ENCODE measurements around the gene PADI3. TPM values are rescaled to one million over a fixed set of nuclear protein-coding genes. Genes with fewer than 3 reads are reported as not detected.
"Not testable (repeated sequence)": the region's sequence is repeated elsewhere in the genome, so short reads cannot be mapped to it uniquely, and the experiment has no call there.

The PADI3 gene
- total RNA-seq, 1 donor from 2014 or later = not detected

DNA sequence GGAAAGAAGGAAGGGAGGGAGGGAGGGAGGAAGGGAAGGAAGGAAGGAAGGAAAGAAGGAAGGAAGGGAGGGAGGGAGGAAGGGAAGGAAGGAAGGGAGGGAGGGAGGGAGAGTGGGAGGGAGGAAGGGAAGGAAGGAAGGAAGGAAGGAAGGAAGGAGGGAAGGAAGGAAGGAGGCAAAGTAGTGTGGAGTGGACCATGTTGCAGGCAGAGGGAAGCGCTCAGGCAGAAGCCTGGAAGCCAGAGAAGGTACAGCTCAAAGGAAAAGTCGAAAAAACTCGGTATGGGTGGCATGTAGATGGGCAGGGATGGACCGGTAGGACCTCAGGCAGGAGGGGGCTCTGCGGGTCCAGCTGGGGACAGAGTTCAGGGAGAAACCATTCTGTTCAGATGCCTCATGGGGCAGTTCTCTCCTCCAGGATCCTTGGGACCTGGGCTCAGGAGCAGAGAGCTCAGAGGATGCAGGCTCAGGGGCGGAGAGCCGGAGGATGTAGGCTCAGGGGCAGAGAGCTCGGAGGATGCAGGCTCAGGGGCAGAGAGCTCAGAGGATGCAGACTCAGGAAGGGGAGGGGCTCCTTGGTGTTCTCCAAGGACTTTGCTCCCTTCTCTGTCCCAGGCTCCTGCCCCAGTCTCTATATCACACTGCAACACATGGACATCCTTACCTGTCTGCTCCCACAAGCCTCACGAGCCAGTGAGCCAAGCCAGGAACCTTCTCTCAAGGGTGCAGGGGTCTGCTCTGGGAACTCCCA, 13.6 kb upstream of the PADI3 start:
- Mint-ChIP-seq H3K4me3 (ENCODE audit: unreplicated experiment) (no peak overlapping the region), H3K27me3 (ENCODE audit: unreplicated experiment) (peaks cover 4% of the 10 kb centered on the region), H3K27ac (ENCODE audit: unreplicated experiment) (no peak overlapping the region), H3K36me3 (ENCODE audit: low read depth, unreplicated experiment) (no peaks in the 10 kb centered on the region), H3K9me3 (ENCODE audit: unreplicated experiment) (no peaks in the 10 kb centered on the region), H3K4me1 (ENCODE audit: unreplicated experiment) (no peaks in the 10 kb centered on the region)
- TF ChIP-seq, protein P1, sequence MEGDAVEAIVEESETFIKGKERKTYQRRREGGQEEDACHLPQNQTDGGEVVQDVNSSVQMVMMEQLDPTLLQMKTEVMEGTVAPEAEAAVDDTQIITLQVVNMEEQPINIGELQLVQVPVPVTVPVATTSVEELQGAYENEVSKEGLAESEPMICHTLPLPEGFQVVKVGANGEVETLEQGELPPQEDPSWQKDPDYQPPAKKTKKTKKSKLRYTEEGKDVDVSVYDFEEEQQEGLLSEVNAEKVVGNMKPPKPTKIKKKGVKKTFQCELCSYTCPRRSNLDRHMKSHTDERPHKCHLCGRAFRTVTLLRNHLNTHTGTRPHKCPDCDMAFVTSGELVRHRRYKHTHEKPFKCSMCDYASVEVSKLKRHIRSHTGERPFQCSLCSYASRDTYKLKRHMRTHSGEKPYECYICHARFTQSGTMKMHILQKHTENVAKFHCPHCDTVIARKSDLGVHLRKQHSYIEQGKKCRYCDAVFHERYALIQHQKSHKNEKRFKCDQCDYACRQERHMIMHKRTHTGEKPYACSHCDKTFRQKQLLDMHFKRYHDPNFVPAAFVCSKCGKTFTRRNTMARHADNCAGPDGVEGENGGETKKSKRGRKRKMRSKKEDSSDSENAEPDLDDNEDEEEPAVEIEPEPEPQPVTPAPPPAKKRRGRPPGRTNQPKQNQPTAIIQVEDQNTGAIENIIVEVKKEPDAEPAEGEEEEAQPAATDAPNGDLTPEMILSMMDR (IDR thresholded peaks at IDR 0.05; ENCODE audit: unreplicated experiment) = no peak
- DNase-seq (ENCODE audit: low spot score) = no peak

DNA sequence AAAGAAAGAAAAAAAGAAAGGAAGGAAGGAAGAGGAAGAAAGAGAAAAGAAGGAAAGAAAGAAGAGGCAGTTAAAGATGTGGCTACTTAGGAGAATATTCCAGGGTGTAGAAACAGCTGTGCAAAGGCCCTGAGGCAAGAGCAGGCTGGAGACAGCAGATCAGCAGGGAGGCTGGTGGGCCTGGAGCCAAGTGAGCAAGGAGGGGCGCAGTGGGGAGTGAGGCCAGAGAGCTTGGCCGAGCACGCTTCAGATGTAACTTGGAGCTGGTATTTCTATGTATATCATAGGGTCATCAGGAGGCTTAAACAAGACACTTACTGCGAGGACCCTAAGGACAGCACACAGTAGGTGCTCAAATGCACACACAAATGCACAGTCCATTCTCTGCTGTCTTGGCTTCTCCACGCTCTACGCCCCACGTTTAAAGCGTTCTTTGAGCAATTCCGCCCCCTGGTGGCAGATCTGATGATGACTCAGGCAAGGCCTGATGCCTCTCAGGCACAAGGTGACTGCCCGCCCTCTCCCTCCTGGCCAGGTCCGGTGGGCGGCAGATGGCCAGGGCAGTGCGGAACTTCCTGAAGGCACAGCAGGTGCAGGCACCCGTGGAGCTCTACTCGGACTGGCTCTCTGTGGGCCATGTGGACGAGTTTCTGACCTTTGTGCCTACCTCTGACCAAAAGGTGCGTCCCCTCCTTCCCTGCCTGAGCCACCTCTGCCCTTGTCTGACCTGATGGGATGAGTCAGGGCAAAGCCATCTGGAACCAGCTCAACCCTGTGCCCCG, 11.9 kb upstream of the PADI3 start:
- TF ChIP-seq, protein P1 (IDR thresholded peaks at IDR 0.05; ENCODE audit: unreplicated experiment) = peak; percentile 92
- H3K27me3 Mint-ChIP-seq (ENCODE audit: unreplicated experiment) = peaks cover 7% of the 10 kb centered on the region
- H3K4me3 Mint-ChIP-seq (ENCODE audit: unreplicated experiment) = no peak overlapping the region
- H3K36me3 Mint-ChIP-seq (ENCODE audit: low read depth, unreplicated experiment) = no peaks in the 10 kb centered on the region
- no peaks in the 10 kb centered on the region for H3K9me3 Mint-ChIP-seq (ENCODE audit: unreplicated experiment)
- H3K27ac Mint-ChIP-seq (ENCODE audit: unreplicated experiment) = no peak overlapping the region
- no peaks in the 10 kb centered on the region for H3K4me1 Mint-ChIP-seq (ENCODE audit: unreplicated experiment)
- DNase-seq (ENCODE audit: low spot score) = peak; percentile 94

DNA sequence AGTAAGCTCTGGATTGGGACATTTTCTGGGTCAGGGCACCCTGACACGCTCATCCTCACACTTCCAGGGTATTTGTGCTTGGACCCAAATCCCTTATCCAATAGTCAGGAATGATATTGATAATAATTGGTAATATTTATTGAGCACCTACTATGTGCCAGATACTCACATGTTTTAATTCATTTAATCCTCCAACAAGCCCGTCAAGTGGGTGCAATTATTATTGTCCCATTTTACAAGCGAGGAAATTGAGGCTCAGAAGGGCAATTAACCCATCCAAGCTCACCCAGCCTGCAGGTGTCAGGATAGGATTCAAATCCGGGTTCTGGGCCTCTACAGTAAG, 11.4 kb upstream of the PADI3 start:
- no peak overlapping the region for H3K27ac Mint-ChIP-seq (ENCODE audit: unreplicated experiment)
- peaks cover 7% of the 10 kb centered on the region for H3K27me3 Mint-ChIP-seq (ENCODE audit: unreplicated experiment)
- no peak for DNase-seq (ENCODE audit: low spot score)
- H3K36me3 Mint-ChIP-seq (ENCODE audit: low read depth, unreplicated experiment) = no peaks in the 10 kb centered on the region
- TF ChIP-seq, protein P1 (IDR thresholded peaks at IDR 0.05; ENCODE audit: unreplicated experiment) = no peak
- H3K4me3 Mint-ChIP-seq (ENCODE audit: unreplicated experiment) = no peak overlapping the region
- H3K9me3 Mint-ChIP-seq (ENCODE audit: unreplicated experiment) = no peaks in the 10 kb centered on the region
- no peaks in the 10 kb centered on the region for H3K4me1 Mint-ChIP-seq (ENCODE audit: unreplicated experiment)

DNA sequence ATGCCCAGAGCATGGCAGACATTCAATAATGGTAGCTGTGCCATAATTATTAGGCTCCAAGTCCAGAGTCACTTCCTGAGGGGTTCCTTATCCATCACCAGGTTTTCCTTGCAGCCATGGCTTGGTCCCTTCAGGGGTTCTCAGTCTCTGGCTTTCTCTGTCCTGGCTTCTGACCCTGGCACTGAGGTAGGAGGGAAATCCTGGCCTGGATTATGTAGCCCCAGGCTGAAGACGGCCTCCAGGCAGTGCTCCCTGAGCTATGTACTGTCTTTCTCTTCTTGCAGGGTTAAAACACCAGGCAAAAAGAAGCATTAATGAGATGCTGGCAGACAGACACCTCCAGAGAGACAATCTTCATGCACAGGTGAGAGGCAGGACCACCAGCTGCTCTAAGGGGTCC, 9.5 kb upstream of the PADI3 start:
- H3K4me1 Mint-ChIP-seq (ENCODE audit: unreplicated experiment) = no peaks in the 10 kb centered on the region
- H3K4me3 Mint-ChIP-seq (ENCODE audit: unreplicated experiment) = no peak overlapping the region
- H3K9me3 Mint-ChIP-seq (ENCODE audit: unreplicated experiment) = no peaks in the 10 kb centered on the region
- no peak overlapping the region for H3K27ac Mint-ChIP-seq (ENCODE audit: unreplicated experiment)
- no peaks in the 10 kb centered on the region for H3K36me3 Mint-ChIP-seq (ENCODE audit: low read depth, unreplicated experiment)
- DNase-seq (ENCODE audit: low spot score) = peak; percentile 69
- peaks cover 7% of the 10 kb centered on the region for H3K27me3 Mint-ChIP-seq (ENCODE audit: unreplicated experiment)
- TF ChIP-seq, protein P1 (IDR thresholded peaks at IDR 0.05; ENCODE audit: unreplicated experiment) = no peak

DNA sequence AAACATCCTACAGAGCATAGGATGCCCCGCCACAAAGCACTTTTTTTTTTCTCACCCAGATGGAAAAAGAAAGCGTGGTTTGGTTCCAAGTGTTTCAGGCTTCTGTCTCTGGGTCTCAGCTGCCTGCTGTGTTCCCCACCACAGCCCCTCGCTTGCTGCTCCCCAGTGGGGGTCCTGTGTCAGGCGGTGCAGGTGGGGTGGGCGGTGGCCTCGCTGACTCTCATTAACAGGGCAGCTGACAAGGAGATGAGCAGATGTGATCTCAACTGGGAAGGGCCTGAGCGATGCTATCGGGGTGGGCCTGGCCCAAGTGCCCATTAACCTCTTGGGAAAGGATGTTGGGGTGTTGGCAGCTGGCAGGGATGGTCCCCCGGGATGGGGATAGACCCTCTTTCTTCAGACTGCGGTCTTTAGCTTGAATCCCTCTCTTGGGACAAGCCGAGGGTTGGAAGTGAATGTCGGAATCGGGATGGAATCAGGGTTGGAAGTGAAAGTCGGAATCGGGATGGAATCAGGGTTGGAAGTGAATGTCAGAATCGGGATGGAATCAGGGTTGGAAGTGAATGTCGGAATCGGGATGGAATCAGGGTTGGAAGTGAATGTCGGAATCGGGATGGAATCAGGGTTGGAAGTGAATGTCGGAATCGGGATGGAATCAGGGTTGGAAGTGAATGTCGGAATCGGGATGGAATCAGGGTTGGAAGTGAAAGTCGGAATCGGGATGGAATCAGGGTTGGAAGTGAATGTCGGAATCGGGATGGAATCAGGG, 7.7 kb upstream of the PADI3 start:
- not testable (repeated sequence) for H3K36me3 Mint-ChIP-seq (ENCODE audit: low read depth, unreplicated experiment); H3K4me3 Mint-ChIP-seq (ENCODE audit: unreplicated experiment); H3K27ac Mint-ChIP-seq (ENCODE audit: unreplicated experiment); DNase-seq (ENCODE audit: low spot score); H3K4me1 Mint-ChIP-seq (ENCODE audit: unreplicated experiment); H3K27me3 Mint-ChIP-seq (ENCODE audit: unreplicated experiment); H3K9me3 Mint-ChIP-seq (ENCODE audit: unreplicated experiment)

DNA sequence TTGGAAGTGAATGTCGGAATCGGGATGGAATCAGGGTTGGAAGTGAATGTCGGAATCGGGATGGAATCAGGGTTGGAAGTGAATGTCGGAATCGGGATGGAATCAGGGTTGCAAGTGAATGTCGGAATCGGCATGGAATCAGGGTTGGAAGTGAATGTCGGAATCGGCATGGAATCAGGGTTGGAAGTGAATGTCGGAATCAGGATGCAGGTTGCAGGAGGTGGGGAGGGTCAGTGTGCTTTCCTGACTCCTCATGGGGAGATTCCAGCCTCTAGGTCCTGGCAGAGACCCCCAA, 7.2 kb upstream of the PADI3 start:
- H3K36me3 Mint-ChIP-seq (ENCODE audit: low read depth, unreplicated experiment); H3K27ac Mint-ChIP-seq (ENCODE audit: unreplicated experiment); DNase-seq (ENCODE audit: low spot score); H3K27me3 Mint-ChIP-seq (ENCODE audit: unreplicated experiment); H3K4me1 Mint-ChIP-seq (ENCODE audit: unreplicated experiment); H3K4me3 Mint-ChIP-seq (ENCODE audit: unreplicated experiment); H3K9me3 Mint-ChIP-seq (ENCODE audit: unreplicated experiment): not testable (repeated sequence)
